Right lobe of liver (tissue), 6 donors: ENCODE measurements around the gene WTIP. TPM values are rescaled to one million over a fixed set of nuclear protein-coding genes. Genes with fewer than 3 reads are reported as not detected.
A peak's percentile ranks its signal among the peaks of the same experiment; 100 is the strongest.

ENCODE experiments used
- ATAC-seq, 4 donors: fragments of 200-7000 bp; cut with Tn5 transposase; one replicate each; pipeline ENCODE4 v1.9.1; 2020; ENCODE audit warnings: mild to moderate bottlenecking in 4 of 4, moderate library complexity in 4 of 4
- DNase-seq, 3 donors: peaks; one replicate each; pipeline ENCODE4 v3.0.0-alpha.2; 2020
- H3K27ac ChIP-seq, 3 donors: fragments of 200-600 bp; one replicate each; pipeline ENCODE4 v1.8.0; 2022
- H3K27me3 ChIP-seq, 2 donors: fragments of 200-600 bp; one replicate each; pipeline ENCODE4 v1.8.0; 2022
- H3K36me3 ChIP-seq, 4 donors: fragments of 200-600 bp; sonication (generic) in 1 of 4; one replicate each; pipeline versions ENCODE4 v1.5.1 to v1.8.0; 2017 to 2022; ENCODE audit warnings: control low read depth in 1 of 4
- H3K4me1 ChIP-seq, 4 donors: fragments of 200-600 bp; sonication (generic) in 1 of 4; one replicate each; pipeline versions ENCODE4 v1.5.1 to v1.8.0; 2017 to 2022; ENCODE audit warnings: control low read depth in 1 of 4
- H3K4me3 ChIP-seq, 3 donors: fragments of 200-600 bp; one replicate each; pipeline ENCODE4 v1.8.0; 2022
- H3K9me3 ChIP-seq, 4 donors: fragments of 200-600 bp; sonication (generic) in 1 of 4; one replicate each; pipeline versions ENCODE4 v1.5.1 to v1.8.0; 2017 to 2022; ENCODE audit warnings: control low read depth in 1 of 4
- POLR2A ChIP-seq: fragments of 450-650 bp; IDR thresholded peaks from one replicate; pipeline ENCODE4 v1.6.1; 2017; ENCODE audit warnings: antibody characterized with exemption, mild to moderate bottlenecking
- WGBS: methylation state at CpG from one replicate; pipeline ENCODE4 v1.1.6; 2018; ENCODE audit warnings: low coverage, low lambda C conversion rate; ENCODE audit not compliant: insufficient coverage; ENCODE audit errors: missing lambda C conversion rate; 5-methylcytosine and 5-hydroxymethylcytosine counted together
- intact Hi-C, 2 donors: fragments of 100-400 bp; cut with DNase I; formaldehyde crosslinking; loops; one replicate each; pipeline versions ENCODE4 v1.11.2 to v1.14.1; 2022
- total RNA-seq, 6 experiments: library from RNA; depleted of rRNA in 2 of 6; stranded (reverse); fragments of >200 nt in 2 of 6; fragmentation: NEBNext Ultra II Directional in 3 of 6; extraction: Animal tissue kit (Norgen Biotek cat#: 25700) in 3 of 6; gene quantifications; one replicate each; pipeline versions ENCODE4 v1.1.0 to v1.2.4, GENCODE V29; 2016 to 2023
- TF ChIP-seq, protein P1 (sequence below), 4 donors: fragments of 200-600 bp in 3 of 4; fragments of 450-650 bp in 1 of 4; IDR thresholded peaks; one replicate each; pipeline versions ENCODE4 v1.5.1 to v1.8.0; 2016 to 2022; ENCODE audit warnings: antibody characterized with exemption in 4 of 4, mild to moderate bottlenecking in 2 of 4
- donor health status: DM: no; HTN: yes; CAD: no.
- donor health status: DM: no; HTN: no; CAD: no.
- donor health status: DM: no; HTN: no; CAD: no.
- donor health status: DM: no; HTN: yes; CAD: no.
- donor health status: DM: no; HTN: yes; CAD: no.

WTIP gene
- total RNA-seq, 6 experiments from 2014 or later = 0.19 to 1.8 (median 1.3) TPM

DNA sequence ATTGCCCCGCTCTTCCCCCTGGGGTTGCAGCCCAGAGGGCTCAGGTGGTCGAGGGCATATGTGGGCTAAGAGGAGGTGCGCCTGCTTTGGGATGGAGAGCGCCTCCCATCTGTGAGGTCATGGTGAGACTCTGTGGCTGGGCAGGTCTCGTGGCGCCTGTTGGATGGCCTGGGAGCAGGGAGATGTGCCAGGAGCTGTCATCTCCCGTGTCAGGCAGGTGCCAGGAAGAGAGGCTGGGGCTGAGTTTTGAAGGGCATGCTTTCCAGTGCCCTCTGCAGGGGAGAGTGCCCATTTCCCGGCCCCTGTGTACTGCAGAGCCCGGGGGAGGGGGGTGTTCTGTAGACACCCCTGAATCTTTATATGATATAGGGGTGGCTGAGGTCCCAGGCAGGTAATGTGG is 2.8 kb downstream of the WTIP start:
- intact Hi-C loops = no loop called here
- H3K27me3 ChIP-seq = peaks cover 0 to 10% of the 10 kb centered on the region in 2 donors

DNA sequence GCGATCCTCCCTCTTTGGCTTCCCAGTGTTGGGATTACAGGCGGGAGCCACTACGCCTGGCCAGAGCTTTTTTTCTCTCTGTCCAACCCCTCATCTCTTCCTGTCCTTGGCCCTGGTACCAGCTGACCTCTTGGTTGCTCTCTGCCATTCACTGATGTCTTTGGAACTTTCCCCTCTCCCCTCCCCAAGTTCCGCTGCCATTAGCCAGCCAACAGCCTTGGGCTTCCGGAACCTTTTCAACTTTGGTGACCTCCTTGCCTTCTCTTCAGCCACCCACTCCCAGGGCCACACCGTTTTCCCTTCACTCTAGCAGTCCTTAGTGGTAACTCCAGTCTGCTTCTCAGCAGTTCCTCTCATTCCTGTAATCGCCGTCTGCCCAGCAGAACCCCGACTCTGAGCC is 4.3 kb downstream of the WTIP start:
- H3K4me1 ChIP-seq = no peaks in the 10 kb centered on the region
- H3K9me3 ChIP-seq = no peaks in the 10 kb centered on the region
- TF ChIP-seq, protein P1, sequence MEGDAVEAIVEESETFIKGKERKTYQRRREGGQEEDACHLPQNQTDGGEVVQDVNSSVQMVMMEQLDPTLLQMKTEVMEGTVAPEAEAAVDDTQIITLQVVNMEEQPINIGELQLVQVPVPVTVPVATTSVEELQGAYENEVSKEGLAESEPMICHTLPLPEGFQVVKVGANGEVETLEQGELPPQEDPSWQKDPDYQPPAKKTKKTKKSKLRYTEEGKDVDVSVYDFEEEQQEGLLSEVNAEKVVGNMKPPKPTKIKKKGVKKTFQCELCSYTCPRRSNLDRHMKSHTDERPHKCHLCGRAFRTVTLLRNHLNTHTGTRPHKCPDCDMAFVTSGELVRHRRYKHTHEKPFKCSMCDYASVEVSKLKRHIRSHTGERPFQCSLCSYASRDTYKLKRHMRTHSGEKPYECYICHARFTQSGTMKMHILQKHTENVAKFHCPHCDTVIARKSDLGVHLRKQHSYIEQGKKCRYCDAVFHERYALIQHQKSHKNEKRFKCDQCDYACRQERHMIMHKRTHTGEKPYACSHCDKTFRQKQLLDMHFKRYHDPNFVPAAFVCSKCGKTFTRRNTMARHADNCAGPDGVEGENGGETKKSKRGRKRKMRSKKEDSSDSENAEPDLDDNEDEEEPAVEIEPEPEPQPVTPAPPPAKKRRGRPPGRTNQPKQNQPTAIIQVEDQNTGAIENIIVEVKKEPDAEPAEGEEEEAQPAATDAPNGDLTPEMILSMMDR (IDR thresholded peaks at IDR 0.05) = no peak
- no peak for TF ChIP-seq POLR2A
- ATAC-seq = no peak
- intact Hi-C loops = no loop called here
- H3K4me3 ChIP-seq = no peak overlapping the region
- no peaks in the 10 kb centered on the region for H3K36me3 ChIP-seq
- H3K27ac ChIP-seq = no peak overlapping the region
- WGBS = 75% methylated on average over 8 of the region's 9 CpGs
- H3K27me3 ChIP-seq = peaks cover 0 to 6% of the 10 kb centered on the region in 2 donors
- no peak for DNase-seq

More for the DNA sequence above, 2.8 kb downstream of the WTIP start:
- no peak overlapping the region for H3K4me3 ChIP-seq
- H3K36me3 ChIP-seq = no peaks in the 10 kb centered on the region
- H3K27ac ChIP-seq = no peak overlapping the region
- DNase-seq = peak in 1 of 3 donors; percentile 40
- no peaks in the 10 kb centered on the region for H3K4me1 ChIP-seq
- no peak for ATAC-seq
- TF ChIP-seq, protein P1 (IDR thresholded peaks at IDR 0.05) = no peak
- no peak for TF ChIP-seq POLR2A
- no peaks in the 10 kb centered on the region for H3K9me3 ChIP-seq
- no CpG with 5 or more reads among the region's 9 CpGs for WGBS

DNA sequence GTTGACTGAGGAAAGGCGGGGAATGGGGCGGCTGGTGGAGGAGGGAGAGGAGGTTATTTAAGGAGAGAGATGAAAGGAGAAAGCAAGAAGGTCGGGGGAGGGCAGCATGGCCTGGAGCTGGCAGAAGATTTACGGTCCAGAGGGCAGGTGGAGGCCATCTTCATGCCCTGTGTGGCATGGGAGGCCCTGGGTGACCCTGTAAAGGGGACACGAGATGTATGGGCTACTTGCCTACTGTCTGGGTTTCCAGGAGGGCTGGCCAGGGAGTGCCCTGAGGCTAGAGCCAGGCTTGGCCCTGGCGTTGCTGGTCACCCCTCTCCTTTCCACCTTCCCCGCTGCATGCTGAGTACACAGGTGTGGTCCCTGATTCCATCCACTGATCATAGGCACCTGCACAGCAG is 6.1 kb downstream of the WTIP start:
- ATAC-seq = no peak
- intact Hi-C loops = no loop called here
- H3K27me3 ChIP-seq = no peaks in the 10 kb centered on the region
- 88% methylated on average over 4 of the region's 7 CpGs for WGBS
- no peaks in the 10 kb centered on the region for H3K9me3 ChIP-seq
- no peaks in the 10 kb centered on the region for H3K4me1 ChIP-seq
- peak in 1 of 3 donors; percentile 34 for DNase-seq
- no peak for TF ChIP-seq POLR2A
- TF ChIP-seq, protein P1 (IDR thresholded peaks at IDR 0.05) = no peak
- H3K4me3 ChIP-seq = no peak overlapping the region
- no peak overlapping the region for H3K27ac ChIP-seq
- H3K36me3 ChIP-seq = no peaks in the 10 kb centered on the region

DNA sequence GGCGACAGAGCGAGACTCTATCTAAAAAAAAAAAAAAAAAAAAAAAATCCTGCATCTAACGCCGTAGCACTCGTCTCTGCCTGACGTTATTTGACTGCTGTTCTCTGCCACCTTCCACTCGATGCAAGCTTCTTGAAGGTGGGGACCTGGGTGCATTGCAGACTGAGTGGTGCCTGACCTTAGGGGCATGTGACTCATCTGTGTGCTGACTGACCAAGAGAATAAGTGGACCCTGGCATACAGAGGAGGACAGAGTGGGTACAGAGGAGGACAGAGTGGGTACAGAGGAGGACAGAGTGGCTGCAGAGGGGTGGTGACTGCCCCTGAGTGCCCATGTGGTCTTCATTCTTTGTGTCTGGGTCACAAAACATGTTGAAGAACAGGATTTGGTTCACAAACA is 7.6 kb downstream of the WTIP start:
- no peak overlapping the region for H3K27ac ChIP-seq
- WGBS = 100% methylated on average over 1 of the region's 7 CpGs
- no peak for ATAC-seq
- H3K4me1 ChIP-seq = no peaks in the 10 kb centered on the region
- H3K27me3 ChIP-seq = no peaks in the 10 kb centered on the region
- TF ChIP-seq, protein P1 (IDR thresholded peaks at IDR 0.05) = no peak
- no peak for TF ChIP-seq POLR2A
- no peak overlapping the region for H3K4me3 ChIP-seq
- DNase-seq = no peak
- no peaks in the 10 kb centered on the region for H3K9me3 ChIP-seq
- intact Hi-C loops = no loop called here
- H3K36me3 ChIP-seq = no peaks in the 10 kb centered on the region
